Right lobe of liver (tissue), 4 donors: ENCODE data around the gene REPS1.

Experiments used
- POLR2A ChIP-seq: fragments of 450-650 bp; IDR thresholded peaks from one replicate; pipeline ENCODE4 v1.6.1; 2017; ENCODE audit warnings: antibody characterized with exemption, mild to moderate bottlenecking
- TF ChIP-seq, protein P1 (sequence below), 4 donors: fragments of 200-600 bp in 3 of 4; fragments of 450-650 bp in 1 of 4; IDR thresholded peaks; one replicate each; pipeline versions ENCODE4 v1.5.1 to v1.8.0; 2016 to 2022; ENCODE audit warnings: antibody characterized with exemption in 4 of 4, mild to moderate bottlenecking in 2 of 4
- donor health status: DM: no; HTN: no; CAD: no.
- donor health status: DM: no; HTN: no; CAD: no.
- donor health status: DM: no; HTN: yes; CAD: no.

DNA sequence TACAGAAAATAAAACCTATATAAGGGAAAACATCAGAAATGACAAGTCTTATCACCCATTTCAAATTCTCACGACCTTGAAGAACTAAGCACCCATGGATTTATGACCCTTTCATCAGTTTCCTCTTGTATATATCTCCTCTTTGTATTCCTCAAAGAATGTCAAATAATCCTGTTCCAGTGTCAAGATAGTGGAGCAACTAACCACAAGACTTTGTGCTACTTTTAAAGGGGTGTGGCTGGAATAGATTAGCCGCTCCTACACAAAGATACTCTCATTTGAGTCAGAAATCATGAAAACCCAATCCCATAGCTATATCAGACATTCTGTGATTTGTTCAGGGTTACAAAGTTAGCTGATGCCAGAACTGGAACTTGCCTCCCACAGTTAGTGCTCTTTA, 6.6 kb downstream of the REPS1 start:
- TF ChIP-seq, protein P1, sequence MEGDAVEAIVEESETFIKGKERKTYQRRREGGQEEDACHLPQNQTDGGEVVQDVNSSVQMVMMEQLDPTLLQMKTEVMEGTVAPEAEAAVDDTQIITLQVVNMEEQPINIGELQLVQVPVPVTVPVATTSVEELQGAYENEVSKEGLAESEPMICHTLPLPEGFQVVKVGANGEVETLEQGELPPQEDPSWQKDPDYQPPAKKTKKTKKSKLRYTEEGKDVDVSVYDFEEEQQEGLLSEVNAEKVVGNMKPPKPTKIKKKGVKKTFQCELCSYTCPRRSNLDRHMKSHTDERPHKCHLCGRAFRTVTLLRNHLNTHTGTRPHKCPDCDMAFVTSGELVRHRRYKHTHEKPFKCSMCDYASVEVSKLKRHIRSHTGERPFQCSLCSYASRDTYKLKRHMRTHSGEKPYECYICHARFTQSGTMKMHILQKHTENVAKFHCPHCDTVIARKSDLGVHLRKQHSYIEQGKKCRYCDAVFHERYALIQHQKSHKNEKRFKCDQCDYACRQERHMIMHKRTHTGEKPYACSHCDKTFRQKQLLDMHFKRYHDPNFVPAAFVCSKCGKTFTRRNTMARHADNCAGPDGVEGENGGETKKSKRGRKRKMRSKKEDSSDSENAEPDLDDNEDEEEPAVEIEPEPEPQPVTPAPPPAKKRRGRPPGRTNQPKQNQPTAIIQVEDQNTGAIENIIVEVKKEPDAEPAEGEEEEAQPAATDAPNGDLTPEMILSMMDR (IDR thresholded peaks at IDR 0.05), result no peak
- TF ChIP-seq POLR2A, result no peak
